ENCODE measurements around the gene RHOBTB3. TPM values are rescaled to one million over a fixed set of nuclear protein-coding genes. Genes with fewer than 3 reads are reported as not detected.
A peak's percentile ranks its signal among the peaks of the same experiment; 100 is the strongest.

Gene RHOBTB3
- total and polyA plus RNA-seq, 10 of the 15 experiments (the other 5 are each of a cell fraction or from before 2014, with no cell fraction given), result 3.6 to 42.8 (median 8.4) TPM

DNA sequence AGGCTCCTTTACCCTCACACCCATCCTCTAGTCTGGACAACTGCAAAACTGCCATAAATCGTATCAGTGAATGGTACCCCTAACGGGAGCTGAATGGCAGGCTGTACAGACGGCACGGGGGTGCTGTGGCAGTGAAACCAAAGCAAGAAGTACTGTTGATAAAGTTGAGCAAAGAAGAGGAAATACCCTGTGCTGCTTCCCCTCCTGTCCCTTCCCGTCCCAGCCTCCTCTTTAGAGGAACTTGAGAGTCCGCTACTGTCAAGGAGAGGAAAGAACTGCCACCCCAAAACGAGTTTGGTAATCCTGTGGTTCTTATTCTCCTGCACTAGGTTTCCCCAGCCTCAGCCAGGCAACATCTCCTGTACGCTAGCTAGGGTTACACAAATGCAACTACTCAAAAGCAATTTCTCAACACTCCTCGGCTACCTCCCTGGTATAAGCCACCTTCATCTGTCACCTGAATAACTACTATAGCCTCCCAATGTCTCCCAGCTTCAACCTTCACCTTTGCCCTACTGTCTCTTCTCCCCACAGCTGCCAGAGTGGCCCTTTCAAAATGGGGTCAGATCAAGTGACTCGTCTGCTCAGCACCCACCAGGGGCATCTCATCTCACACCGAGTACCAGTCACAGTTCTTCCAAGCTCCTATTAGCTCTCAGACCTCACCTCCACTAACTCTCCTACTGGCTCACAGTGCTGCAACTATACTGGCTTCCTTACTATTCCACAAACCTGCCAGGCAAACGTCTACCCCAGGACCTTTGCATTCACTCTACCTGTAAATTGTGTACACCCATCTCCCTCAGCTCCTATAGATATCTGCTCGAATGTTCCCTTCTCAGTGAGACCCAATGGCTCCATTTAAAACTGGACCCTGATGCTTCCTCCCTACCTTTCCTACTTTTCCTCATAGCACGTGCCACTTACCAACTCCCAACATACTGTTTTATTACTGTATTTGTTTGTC lies 87.3 kb downstream of the RHOBTB3 start (continued):
- TF ChIP-seq SMC3 (IDR thresholded peaks at IDR 0.05; ENCODE audit: borderline replicate concordance, low read length) (no peak), HSF1 (IDR thresholded peaks at IDR 0.05; ENCODE audit: low read depth, low read length) (no peak), CHD4 (IDR thresholded peaks at IDR 0.05) (no peak), RAD51 (IDR thresholded peaks at IDR 0.05) (no peak), MTA3 (IDR thresholded peaks at IDR 0.05; ENCODE audit: borderline replicate concordance, low read length) (0 out of 2 replicates have a peak, but pooled peaks have one; percentile 47), CREB1 (IDR thresholded peaks at IDR 0.05; ENCODE audit: low read depth) (no peak), BCL11A (IDR thresholded peaks at IDR 0.05; ENCODE audit: low read depth, low read length) (no peak), FOXK2 (IDR thresholded peaks at IDR 0.05) (no peak), JUND (IDR thresholded peaks at IDR 0.05; ENCODE audit: low read depth, low read length) (no peak), ELK1 (IDR thresholded peaks at IDR 0.05; ENCODE audit: low read depth, low read length) (no peak), RELA (IDR thresholded peaks at IDR 0.05; ENCODE audit: borderline replicate concordance, partially characterized antibody) (peak; percentile 60), MEF2B (IDR thresholded peaks at IDR 0.05; ENCODE audit: partially characterized antibody, poor library complexity, severe bottlenecking) (no peak), JUNB (IDR thresholded peaks at IDR 0.05) (no peak), NRF1 (conservative IDR thresholded peaks at IDR 0.05; ENCODE audit: low read depth, low read length) (no peak), MTA2 (IDR thresholded peaks at IDR 0.05; ENCODE audit: low read depth) (no peak), IKZF2 (IDR thresholded peaks at IDR 0.05) (0 out of 4 replicates have a peak, but pooled peaks of 1 of the 2 experiments have one; percentile 7), ZBED1 (IDR thresholded peaks at IDR 0.05; ENCODE audit: borderline replicate concordance) (no peak), LARP7 (IDR thresholded peaks at IDR 0.05) (no peak), ZZZ3 (IDR thresholded peaks at IDR 0.05; ENCODE audit: control insufficient read depth, insufficient read length, low read depth) (no peak), EED (IDR thresholded peaks at IDR 0.05; ENCODE audit: low read depth) (no peak)
- TF ChIP-seq, protein P1, sequence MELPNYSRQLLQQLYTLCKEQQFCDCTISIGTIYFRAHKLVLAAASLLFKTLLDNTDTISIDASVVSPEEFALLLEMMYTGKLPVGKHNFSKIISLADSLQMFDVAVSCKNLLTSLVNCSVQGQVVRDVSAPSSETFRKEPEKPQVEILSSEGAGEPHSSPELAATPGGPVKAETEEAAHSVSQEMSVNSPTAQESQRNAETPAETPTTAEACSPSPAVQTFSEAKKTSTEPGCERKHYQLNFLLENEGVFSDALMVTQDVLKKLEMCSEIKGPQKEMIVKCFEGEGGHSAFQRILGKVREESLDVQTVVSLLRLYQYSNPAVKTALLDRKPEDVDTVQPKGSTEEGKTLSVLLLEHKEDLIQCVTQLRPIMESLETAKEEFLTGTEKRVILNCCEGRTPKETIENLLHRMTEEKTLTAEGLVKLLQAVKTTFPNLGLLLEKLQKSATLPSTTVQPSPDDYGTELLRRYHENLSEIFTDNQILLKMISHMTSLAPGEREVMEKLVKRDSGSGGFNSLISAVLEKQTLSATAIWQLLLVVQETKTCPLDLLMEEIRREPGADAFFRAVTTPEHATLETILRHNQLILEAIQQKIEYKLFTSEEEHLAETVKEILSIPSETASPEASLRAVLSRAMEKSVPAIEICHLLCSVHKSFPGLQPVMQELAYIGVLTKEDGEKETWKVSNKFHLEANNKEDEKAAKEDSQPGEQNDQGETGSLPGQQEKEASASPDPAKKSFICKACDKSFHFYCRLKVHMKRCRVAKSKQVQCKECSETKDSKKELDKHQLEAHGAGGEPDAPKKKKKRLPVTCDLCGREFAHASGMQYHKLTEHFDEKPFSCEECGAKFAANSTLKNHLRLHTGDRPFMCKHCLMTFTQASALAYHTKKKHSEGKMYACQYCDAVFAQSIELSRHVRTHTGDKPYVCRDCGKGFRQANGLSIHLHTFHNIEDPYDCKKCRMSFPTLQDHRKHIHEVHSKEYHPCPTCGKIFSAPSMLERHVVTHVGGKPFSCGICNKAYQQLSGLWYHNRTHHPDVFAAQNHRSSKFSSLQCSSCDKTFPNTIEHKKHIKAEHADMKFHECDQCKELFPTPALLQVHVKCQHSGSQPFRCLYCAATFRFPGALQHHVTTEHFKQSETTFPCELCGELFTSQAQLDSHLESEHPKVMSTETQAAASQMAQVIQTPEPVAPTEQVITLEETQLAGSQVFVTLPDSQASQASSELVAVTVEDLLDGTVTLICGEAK (IDR thresholded peaks at IDR 0.05; ENCODE audit: borderline replicate concordance), result peak; percentile 88
